NT2/D1 (cell line): ENCODE data around the gene SCFD1.

Experiments
- SUZ12 ChIP-seq: IDR thresholded peaks from 2 replicates; pipeline ENCODE4 v1.6.1; 2011; ENCODE audit not compliant: insufficient read length, insufficient read depth; ENCODE audit errors: extremely low read depth
- YY1 ChIP-seq: IDR thresholded peaks from 2 replicates; pipeline ENCODE4 v1.6.1; 2011; ENCODE audit not compliant: insufficient read length, insufficient read depth
- ZNF274 ChIP-seq: IDR thresholded peaks from 2 replicates; pipeline ENCODE4 v1.6.1; 2011; ENCODE audit warnings: mild to moderate bottlenecking, low read depth, low read length

GRCh38 chr14:30768791-30769190 is 146.7 kb downstream of the SCFD1 start:
- no peak for TF ChIP-seq YY1
- no peak for TF ChIP-seq ZNF274
- TF ChIP-seq SUZ12 = no peak
